Skeletal muscle cell (primary cell): ENCODE measurements around the gene ZNF691.
"Not testable (repeated sequence)": the region's sequence is repeated elsewhere in the genome, so short reads cannot be mapped to it uniquely, and the experiment has no call there.

ENCODE experiments used
- DNase-seq: peaks from one replicate; pipeline ENCODE4 v3.0.0-alpha.2; 2010; ENCODE audit warnings: low read depth
- H3K4me3 ChIP-seq: 2 replicates; pipeline ENCODE4 v1.5.1; 2011; ENCODE audit warnings: low read depth, mild to moderate bottlenecking, control low read depth, low read length, moderate library complexity

The ZNF691 gene

DNA sequence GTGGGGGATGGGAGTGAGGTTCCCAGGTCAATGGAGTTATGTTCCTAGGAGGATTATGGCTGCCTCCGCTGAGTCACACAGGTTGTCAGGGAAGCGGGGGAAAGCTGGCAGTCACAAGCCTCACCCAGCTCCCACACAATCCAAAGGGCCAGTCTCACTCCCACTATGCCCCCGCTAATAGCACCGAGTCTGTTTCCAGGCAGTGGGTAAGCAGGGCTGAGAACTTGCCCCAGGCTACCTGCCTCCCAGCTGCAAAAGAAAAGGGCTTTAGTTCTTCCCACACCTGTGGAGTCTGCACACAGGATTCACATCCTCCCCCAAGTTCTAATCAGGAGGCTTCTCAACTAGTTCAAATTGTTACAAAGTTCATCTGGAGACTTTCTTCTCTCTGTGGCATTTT is 53.5 kb downstream of the ZNF691 start:
- H3K4me3 ChIP-seq, DNase-seq: not testable (repeated sequence)
